Activated CD8-positive, alpha-beta memory T cell treated with anti-CD3 and anti-CD28 coated beads, Interleukin-2, amount 50 U/mL, for 1 hour (primary cell): ENCODE results near the gene ZNF581.

Experiments used
- DNase-seq: peaks from one replicate; pipeline ENCODE4 v3.0.0-alpha.2; 2020; ENCODE audit errors: extremely low read depth

ZNF581 gene

GRCh38 chr19:55666343-55667005 is 23.0 kb downstream of the ZNF581 start:
- no peak for DNase-seq

- DNase-seq = no peak
These were observed 23.5 kb downstream of the ZNF581 start for GRCh38 chr19:55667006-55667381.

GRCh38 chr19:55667511-55667910 is 24.1 kb downstream of the ZNF581 start:
- DNase-seq = no peak

- DNase-seq = no peak
These were observed 24.5 kb downstream of the ZNF581 start for GRCh38 chr19:55667958-55668357.

- DNase-seq = no peak
These were observed 25.3 kb downstream of the ZNF581 start for GRCh38 chr19:55668603-55669348.

GRCh38 chr19:55669418-55670279 is 26.2 kb downstream of the ZNF581 start:
- no peak for DNase-seq

- DNase-seq = no peak
These were observed 27.0 kb downstream of the ZNF581 start for GRCh38 chr19:55670280-55671053.

- no peak for DNase-seq
These were observed 27.6 kb downstream of the ZNF581 start for GRCh38 chr19:55671054-55671378.

- no peak for DNase-seq
These were observed 29.0 kb downstream of the ZNF581 start for GRCh38 chr19:55672418-55672817.

- no peak for DNase-seq
These were observed 30.0 kb downstream of the ZNF581 start for GRCh38 chr19:55673465-55673864.

GRCh38 chr19:55673889-55674288 is 30.4 kb downstream of the ZNF581 start:
- no peak for DNase-seq

- DNase-seq = no peak
These were observed 31.0 kb downstream of the ZNF581 start for GRCh38 chr19:55674459-55674840.

GRCh38 chr19:55674841-55675660 is 31.6 kb downstream of the ZNF581 start, which contains the start of gene EPN1:
TSS of gene EPN1 (plus strand) at chr19:55675226. CDS start at chr19:55678628, 3,402 bp downstream.
- peak; percentile 92 for DNase-seq

- no peak for DNase-seq
These were observed 32.4 kb downstream of the ZNF581 start for GRCh38 chr19:55675661-55676354.

- no peak for DNase-seq
These were observed 32.9 kb downstream of the ZNF581 start for GRCh38 chr19:55676383-55676782.

GRCh38 chr19:55676889-55677505 is 33.5 kb downstream of the ZNF581 start:
- DNase-seq = no peak

- no peak for DNase-seq
These were observed 34.2 kb downstream of the ZNF581 start for GRCh38 chr19:55677572-55678028.

GRCh38 chr19:55678121-55678671 is 34.7 kb downstream of the ZNF581 start:
- no peak for DNase-seq
